ENCODE data around the gene TRMT5. TPM values are rescaled to one million over a fixed set of nuclear protein-coding genes. Genes with fewer than 3 reads are reported as not detected.

TRMT5 gene
- total RNA-seq, 1 donor from 2014 or later, result 11.3 TPM

DNA sequence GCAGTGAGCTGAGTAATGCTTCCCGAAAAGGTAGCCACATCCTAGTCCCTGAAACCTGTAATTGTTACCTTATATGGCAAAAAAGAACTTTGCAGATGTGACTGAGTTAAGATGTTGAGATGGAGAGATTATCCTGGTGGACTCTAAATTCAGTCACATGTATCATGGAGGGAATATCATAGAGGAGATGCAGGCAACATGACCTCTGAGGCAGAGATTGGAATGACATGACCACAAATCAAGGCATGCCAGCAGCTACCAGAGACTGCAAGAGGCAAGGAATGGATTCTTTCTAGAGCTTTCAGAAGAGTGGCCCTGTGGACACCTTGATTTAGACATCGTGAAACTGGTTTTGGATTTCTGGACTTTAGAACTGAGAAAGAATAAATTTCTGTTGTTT lies 18.7 kb upstream of the TRMT5 start:
- DNase-seq, result no peak
- no peak for ATAC-seq

DNA sequence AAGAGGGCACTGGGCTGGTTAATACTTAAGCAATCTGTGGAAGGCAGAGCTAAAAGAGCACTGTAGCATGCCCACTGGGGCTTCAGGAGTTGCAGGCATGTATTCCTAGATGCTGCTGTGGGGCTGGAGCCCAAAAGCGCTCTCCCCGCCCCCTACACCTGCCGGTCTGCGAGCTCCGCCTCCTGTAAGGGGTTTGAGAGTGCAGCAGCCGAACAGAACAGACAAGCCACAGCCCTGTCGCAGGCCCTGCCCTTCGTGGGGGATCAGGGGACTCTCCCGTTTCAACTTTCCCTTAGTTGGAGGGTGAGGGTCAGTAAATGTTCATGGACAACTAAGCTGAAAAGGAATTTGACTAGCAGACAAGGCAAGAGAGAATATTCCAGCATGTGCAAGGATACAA lies 17.7 kb upstream of the TRMT5 start:
- intact Hi-C loops (cut with DNase I), result no loop called here
- Histone ChIP-seq H3K27me3 (no peaks in the 10 kb centered on the region), H3K36me3 (peaks cover 3% of the 10 kb centered on the region), H3K9me3 (no peaks in the 10 kb centered on the region), H3K27ac (no peak overlapping the region), H3K4me3 (no peak overlapping the region), H3K4me1 (no peaks in the 10 kb centered on the region)
- TF ChIP-seq, protein P1, sequence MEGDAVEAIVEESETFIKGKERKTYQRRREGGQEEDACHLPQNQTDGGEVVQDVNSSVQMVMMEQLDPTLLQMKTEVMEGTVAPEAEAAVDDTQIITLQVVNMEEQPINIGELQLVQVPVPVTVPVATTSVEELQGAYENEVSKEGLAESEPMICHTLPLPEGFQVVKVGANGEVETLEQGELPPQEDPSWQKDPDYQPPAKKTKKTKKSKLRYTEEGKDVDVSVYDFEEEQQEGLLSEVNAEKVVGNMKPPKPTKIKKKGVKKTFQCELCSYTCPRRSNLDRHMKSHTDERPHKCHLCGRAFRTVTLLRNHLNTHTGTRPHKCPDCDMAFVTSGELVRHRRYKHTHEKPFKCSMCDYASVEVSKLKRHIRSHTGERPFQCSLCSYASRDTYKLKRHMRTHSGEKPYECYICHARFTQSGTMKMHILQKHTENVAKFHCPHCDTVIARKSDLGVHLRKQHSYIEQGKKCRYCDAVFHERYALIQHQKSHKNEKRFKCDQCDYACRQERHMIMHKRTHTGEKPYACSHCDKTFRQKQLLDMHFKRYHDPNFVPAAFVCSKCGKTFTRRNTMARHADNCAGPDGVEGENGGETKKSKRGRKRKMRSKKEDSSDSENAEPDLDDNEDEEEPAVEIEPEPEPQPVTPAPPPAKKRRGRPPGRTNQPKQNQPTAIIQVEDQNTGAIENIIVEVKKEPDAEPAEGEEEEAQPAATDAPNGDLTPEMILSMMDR (IDR thresholded peaks at IDR 0.05), result no peak
- no peak for DNase-seq
- ATAC-seq, result no peak

More for the DNA sequence above, 18.7 kb upstream of the TRMT5 start:
- H3K9me3 ChIP-seq, result no peaks in the 10 kb centered on the region
- TF ChIP-seq, protein P1 (IDR thresholded peaks at IDR 0.05), result no peak
- no peaks in the 10 kb centered on the region for H3K4me1 ChIP-seq
- H3K27me3 ChIP-seq, result no peaks in the 10 kb centered on the region
- H3K4me3 ChIP-seq, result no peak overlapping the region
- no peaks in the 10 kb centered on the region for H3K36me3 ChIP-seq
- intact Hi-C loops (cut with DNase I), result no loop called here
- H3K27ac ChIP-seq, result no peak overlapping the region

DNA sequence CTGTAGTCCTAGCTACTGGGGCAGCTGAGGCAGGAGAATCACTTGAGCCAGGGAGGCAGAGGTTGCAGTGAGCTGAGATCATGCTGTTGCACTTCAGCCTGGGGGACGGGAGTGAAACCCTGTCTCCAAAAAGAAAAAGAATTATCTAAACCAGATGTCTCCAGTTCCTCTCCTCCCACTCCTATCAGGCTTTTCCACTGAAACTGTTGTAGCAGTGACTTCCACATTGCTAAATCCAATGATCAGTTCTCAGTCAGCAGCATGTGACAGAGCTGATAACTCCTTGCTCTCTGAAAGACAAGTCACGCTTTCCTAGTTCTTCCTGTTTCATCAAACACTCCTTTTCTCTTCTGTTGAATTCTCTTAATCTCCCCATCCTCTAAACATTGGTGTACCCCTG lies 8.7 kb upstream of the TRMT5 start:
- DNase-seq (no peak), ATAC-seq (peak; percentile 92)
- intact Hi-C loops (cut with DNase I), result no loop called here
- TF ChIP-seq, protein P1 (IDR thresholded peaks at IDR 0.05), result no peak
- no peaks in the 10 kb centered on the region for H3K9me3 ChIP-seq
- no peak overlapping the region for H3K27ac ChIP-seq
- H3K36me3 ChIP-seq, result peaks cover 36% of the 10 kb centered on the region
- no peaks in the 10 kb centered on the region for H3K27me3 ChIP-seq
- no peak overlapping the region for H3K4me3 ChIP-seq
- no peaks in the 10 kb centered on the region for H3K4me1 ChIP-seq

DNA sequence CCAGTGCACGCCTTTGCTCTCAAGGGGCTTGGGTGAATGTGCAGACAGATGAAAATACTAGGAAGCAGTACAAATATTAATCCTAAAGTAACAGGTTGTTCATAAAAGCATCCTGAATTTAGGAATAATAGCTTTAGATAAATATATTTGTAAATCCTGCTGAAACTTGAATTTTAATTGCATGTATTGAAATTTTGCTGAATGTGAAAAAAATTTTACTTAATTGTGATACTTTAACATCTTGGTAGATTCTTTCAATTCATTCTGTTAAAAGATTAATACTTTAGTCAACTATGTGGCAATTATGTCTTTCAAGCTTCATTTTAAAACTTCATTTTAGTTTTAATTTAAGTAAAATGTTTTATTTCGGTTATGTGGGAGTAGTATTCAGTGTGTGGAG lies 5.6 kb upstream of the TRMT5 start:
- intact Hi-C loops (cut with DNase I), result no loop called here
- TF ChIP-seq, protein P1 (IDR thresholded peaks at IDR 0.05), result no peak
- peaks cover 8% of the 10 kb centered on the region for H3K4me1 ChIP-seq
- DNase-seq (no peak), ATAC-seq (no peak)
- H3K27ac ChIP-seq, result no peak overlapping the region
- H3K4me3 ChIP-seq, result no peak overlapping the region
- H3K9me3 ChIP-seq, result no peaks in the 10 kb centered on the region
- no peaks in the 10 kb centered on the region for H3K27me3 ChIP-seq
- peaks cover 18% of the 10 kb centered on the region for H3K36me3 ChIP-seq

DNA sequence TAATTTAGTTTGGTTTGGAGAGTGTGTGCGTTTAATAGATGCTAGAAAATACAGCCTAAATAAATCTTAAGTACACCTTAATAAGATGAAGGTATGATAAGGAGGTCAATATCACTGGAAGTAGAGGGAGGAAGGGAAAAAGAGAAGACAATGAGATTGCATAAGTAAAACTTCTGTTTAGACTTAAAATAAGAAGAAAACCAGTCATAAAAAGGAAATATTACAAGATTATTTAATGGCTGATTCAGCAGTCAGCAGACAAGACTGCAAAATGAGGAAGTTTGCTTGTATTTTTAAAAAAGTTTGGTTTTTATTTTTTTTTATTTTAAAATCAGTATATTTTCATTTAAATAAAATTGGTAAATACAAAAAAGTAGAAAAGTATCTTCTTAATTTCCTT lies 3.3 kb upstream of the TRMT5 start:
- TF ChIP-seq, protein P1 (IDR thresholded peaks at IDR 0.05), result no peak

More for the DNA sequence above, 3.3 kb upstream of the TRMT5 start:
- Histone ChIP-seq H3K27me3 (no peaks in the 10 kb centered on the region), H3K4me3 (no peak overlapping the region), H3K27ac (no peak overlapping the region), H3K4me1 (peaks cover 17% of the 10 kb centered on the region), H3K36me3 (peaks cover 8% of the 10 kb centered on the region), H3K9me3 (no peaks in the 10 kb centered on the region)
- no peak for DNase-seq
- intact Hi-C loops (cut with DNase I), result no loop called here
- no peak for ATAC-seq
